ENCODE data around the gene RBM38. TPM values are rescaled to one million over a fixed set of nuclear protein-coding genes. Genes with fewer than 3 reads are reported as not detected.

RBM38 gene
- 23.3 to 35.8 TPM (median 35.0 TPM) in 5 replicates for total RNA-seq (2022; extraction: Qiagen RNA extraction)

DNA sequence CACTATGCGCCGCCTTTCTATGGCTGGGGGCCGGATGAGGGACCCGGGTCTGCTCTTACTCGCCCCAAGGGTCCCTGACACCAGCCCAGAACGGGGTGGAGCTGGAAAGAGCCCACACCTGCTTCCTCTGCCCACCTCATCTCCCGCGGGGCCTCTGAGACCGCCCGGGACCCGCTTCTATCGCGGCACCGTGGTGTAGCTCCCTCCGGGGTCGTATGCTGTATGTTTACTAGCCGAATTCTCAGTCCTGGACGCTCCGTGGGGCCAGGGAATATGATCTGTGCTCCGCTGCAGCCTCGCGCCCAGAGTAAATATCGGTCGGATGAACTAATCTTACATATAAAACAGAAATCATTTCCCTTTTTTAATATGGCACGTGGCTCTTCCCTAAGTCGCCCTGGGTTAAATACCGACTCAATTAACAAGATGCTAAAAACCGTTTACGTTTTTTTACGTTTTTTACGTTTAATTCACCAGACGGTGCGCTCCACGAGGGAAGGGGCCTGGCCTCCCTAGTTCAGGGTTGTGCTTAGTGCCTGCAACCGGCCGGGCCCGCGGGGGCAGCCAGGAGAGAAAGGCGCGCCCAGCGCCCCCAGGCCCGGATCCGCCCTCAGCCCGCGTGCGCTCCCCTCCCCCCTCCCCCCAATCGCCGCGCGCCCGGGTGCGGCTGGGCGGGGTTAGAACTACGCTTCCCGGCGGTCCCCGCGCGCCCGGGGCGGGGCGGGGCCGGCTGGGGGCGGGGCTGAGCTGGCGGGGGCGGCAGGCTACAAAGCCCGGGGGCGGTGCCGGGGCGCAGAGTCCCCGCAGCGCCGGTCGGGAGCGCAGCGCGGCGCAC lies at the start of gene RBM38:
RBM38 (plus strand) TSS at position 793 of the 835 bp plus-strand sequence. CDS start 186 bp downstream, outside the sequence.

DNA sequence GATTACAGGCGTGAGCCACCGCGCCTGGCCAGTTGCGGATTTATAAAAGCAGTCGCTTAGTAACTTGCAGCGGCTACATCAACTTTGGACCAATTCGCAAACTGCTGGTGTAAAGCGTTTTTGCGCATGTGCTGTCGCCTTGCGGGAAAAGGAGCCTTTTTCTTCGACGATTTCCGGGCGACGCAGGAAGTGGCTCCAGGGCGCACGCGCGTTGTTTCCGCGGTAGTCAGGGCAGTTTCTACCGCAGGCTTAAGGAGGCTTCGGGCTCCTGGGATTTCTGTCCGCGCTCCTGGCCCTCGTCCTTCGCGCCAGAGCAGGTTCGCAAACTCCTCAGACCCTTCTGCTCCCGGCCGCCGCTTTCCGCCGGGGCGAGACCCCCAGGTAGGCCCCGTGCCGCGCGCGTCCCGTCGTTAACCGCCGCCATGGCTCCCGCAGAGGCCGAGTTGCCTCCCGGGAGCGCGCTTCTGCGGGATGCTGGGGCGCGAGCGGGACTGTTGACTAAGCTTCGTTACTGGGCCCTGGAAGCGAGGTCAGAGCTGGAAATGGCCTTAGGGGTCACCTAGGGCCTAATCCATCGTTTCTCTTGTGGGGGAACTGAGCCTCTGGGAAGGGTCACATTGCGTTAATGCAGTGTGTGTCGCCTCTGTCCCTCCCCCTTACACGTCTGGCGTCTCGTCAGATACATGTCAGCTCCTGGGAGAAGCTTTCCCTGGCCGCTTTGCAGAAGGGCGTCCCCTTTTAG lies 40.0 kb upstream of the RBM38 start, which contains the start of gene RAE1:
RAE1 (plus strand) TSS at position 214 of the 742 bp plus-strand sequence. CDS start 2,784 bp downstream, outside the sequence.

Other genes starting within 250 kb of the RBM38 start
- gene BMP7, start 124.8 kb upstream of the RBM38 start, total RNA-seq (2022; extraction: Qiagen RNA extraction), result 0.29 to 0.88 TPM (median 0.61 TPM) in 5 replicates
- not detected in 5 replicates for gene SPO11, start 61.6 kb upstream of the RBM38 start, total RNA-seq (2022; extraction: Qiagen RNA extraction)
- 60.3 to 68.9 TPM (median 62.5 TPM) in 5 replicates for gene RAE1, start 40.1 kb upstream of the RBM38 start, total RNA-seq (2022; extraction: Qiagen RNA extraction)
- gene CTCFL, start 133.7 kb downstream of the RBM38 start, total RNA-seq (2022; extraction: Qiagen RNA extraction), result 0.02 to 0.06 TPM (median 0.03 TPM) in 4 of 5 replicates, not detected in the other
- gene PCK1, start 169.7 kb downstream of the RBM38 start, total RNA-seq (2022; extraction: Qiagen RNA extraction), result 0.05 to 0.16 TPM (median 0.13 TPM) in 5 replicates
- not detected in 5 replicates for gene ZBP1, start 229.0 kb downstream of the RBM38 start, total RNA-seq (2022; extraction: Qiagen RNA extraction)